B cell (primary cell): ENCODE results near the gene MFSD6. TPM values are rescaled to one million over a fixed set of nuclear protein-coding genes. Genes with fewer than 3 reads are reported as not detected.
"Not testable (repeated sequence)": the region's sequence is repeated elsewhere in the genome, so short reads cannot be mapped to it uniquely, and the experiment has no call there.

Experiments
- ATAC-seq: fragments of 200-7000 bp; cut with Tn5 transposase; one replicate; pipeline ENCODE4 v1.10.0; 2021; ENCODE audit warnings: low read depth, mild to moderate bottlenecking, moderate number of reproducible peaks, moderate library complexity
- CTCF ChIA-PET: fragments of 350-600 bp; sonication (Branson Sonifier 250); formaldehyde crosslinking; loops from one replicate; lab custom pipeline; 2021; ENCODE audit warnings: antibody characterized with exemption, inconsistent platforms; lab: Charles Lee
- POLR2A ChIA-PET: fragments of 350-600 bp; sonication (Branson Sonifier 250); formaldehyde crosslinking; loops from one replicate; lab custom pipeline; 2021; ENCODE audit warnings: antibody characterized with exemption; lab: Charles Lee
- DNase-seq: peaks from one replicate; pipeline ENCODE4 v3.0.0; 2013
- H2AFZ ChIP-seq: 2 replicates; pipeline ENCODE4 v1.6.1; 2012; ENCODE audit warnings: mild to moderate bottlenecking, low read depth, low read length; ENCODE audit not compliant: insufficient read depth, poor library complexity, severe bottlenecking
- H3K27ac ChIP-seq, 2 donors: 1 replicate in 1 of 2; 2 replicates in 1 of 2; pipeline ENCODE4 v1.5.1; 2012 to 2013; ENCODE audit warnings: low read length in 2 of 2, mild to moderate bottlenecking in 2 of 2, moderate library complexity in 1 of 2
- H3K27me3 ChIP-seq, 4 experiments: fragments of 200-600 bp in 1 of 4; sonication (generic) in 1 of 4; replicated peaks in 1 of 4; 1 replicate in 2 of 4; 2 replicates in 2 of 4; pipeline versions ENCODE4 v1.6.1 to v1.7.0; 2013 to 2016; ENCODE audit warnings: low read length in 3 of 4, mild to moderate bottlenecking in 2 of 4, mixed read lengths in 1 of 4, moderate library complexity in 1 of 4; ENCODE audit not compliant: insufficient read depth in 4 of 4, control insufficient read depth in 3 of 4; ENCODE audit errors: control extremely low read depth in 1 of 4
- H3K36me3 ChIP-seq, 2 experiments: replicated peaks in 1 of 2; 1 replicate in 1 of 2; 2 replicates in 1 of 2; pipeline versions ENCODE4 v1.6.1 to v1.7.1; 2013; ENCODE audit warnings: low read length in 1 of 2; ENCODE audit not compliant: insufficient read depth in 2 of 2, control insufficient read depth in 1 of 2; ENCODE audit errors: control extremely low read depth in 1 of 2, extremely low read depth in 1 of 2
- H3K4me1 ChIP-seq, 2 donors: fragments of 200-600 bp in 1 of 2; sonication (generic) in 1 of 2; 1 replicate in 1 of 2; 2 replicates in 1 of 2; pipeline versions ENCODE4 v1.5.1 to v1.6.1; 2013 to 2017; ENCODE audit warnings: low read length in 2 of 2; ENCODE audit not compliant: control insufficient read depth in 2 of 2, insufficient read depth in 2 of 2
- H3K4me2 ChIP-seq: replicated peaks from 2 replicates; pipeline ENCODE3; 2012; ENCODE audit warnings: mild to moderate bottlenecking, low read depth, low read length; ENCODE audit not compliant: poor library complexity, severe bottlenecking
- H3K4me3 ChIP-seq, 5 experiments: fragments of 200-600 bp in 1 of 5; sonication (generic) in 1 of 5; 1 replicate in 3 of 5; 2 replicates in 2 of 5; pipeline versions ENCODE4 v1.5.1 to v1.7.0; 2011 to 2016; ENCODE audit warnings: low read length in 4 of 5, mild to moderate bottlenecking in 4 of 5, low read depth in 2 of 5, control low read depth in 1 of 5, moderate library complexity in 1 of 5; ENCODE audit not compliant: insufficient read depth in 1 of 5; ENCODE audit errors: control extremely low read depth in 1 of 5, extremely low read depth in 1 of 5
- H3K79me2 ChIP-seq: fragments of 200-600 bp; sonication (generic); one replicate; pipeline ENCODE4 v1.6.0; 2016; ENCODE audit warnings: low read length; ENCODE audit not compliant: control insufficient read depth, insufficient read depth
- H3K9ac ChIP-seq: fragments of 200-600 bp; sonication (generic); 2 replicates; pipeline ENCODE4 v1.6.1; 2017; ENCODE audit warnings: mild to moderate bottlenecking, low read length, moderate library complexity
- H3K9me3 ChIP-seq, 3 donors: one replicate each; pipeline versions ENCODE4 v1.6.1 to v1.7.1; 2013; ENCODE audit warnings: low read length in 2 of 3; ENCODE audit not compliant: control insufficient read depth in 2 of 3, insufficient read depth in 1 of 3; ENCODE audit errors: control extremely low read depth in 1 of 3
- H4K20me1 ChIP-seq: 2 replicates; pipeline ENCODE4 v1.6.0; 2012; ENCODE audit warnings: mild to moderate bottlenecking, low read length; ENCODE audit not compliant: insufficient read depth, control insufficient read depth, poor library complexity, severe bottlenecking
- H3K27ac Mint-ChIP-seq: one replicate; pipeline ENCODE4 v1.8.0; 2021; ENCODE audit warnings: mixed read lengths
- H3K27me3 Mint-ChIP-seq: one replicate; pipeline ENCODE4 v1.8.0; 2021; ENCODE audit warnings: mixed read lengths
- H3K4me1 Mint-ChIP-seq: one replicate; pipeline ENCODE4 v1.8.0; 2021; ENCODE audit warnings: mixed read lengths
- H3K4me3 Mint-ChIP-seq: one replicate; pipeline ENCODE4 v1.8.0; 2021; ENCODE audit warnings: mixed read lengths
- H3K9me3 Mint-ChIP-seq: one replicate; pipeline ENCODE4 v1.8.0; 2022; ENCODE audit warnings: mixed read lengths; ENCODE audit not compliant: insufficient read depth
- CTCF ChIP-seq: fragments of 200-600 bp; IDR thresholded peaks from one replicate; pipeline ENCODE4 v1.8.0; 2022; ENCODE audit warnings: antibody characterized with exemption, mild to moderate bottlenecking
- EZH2 ChIP-seq: IDR thresholded peaks from 2 replicates; pipeline ENCODE4 v1.6.1; 2012; ENCODE audit warnings: borderline replicate concordance, low read depth, mild to moderate bottlenecking, moderate library complexity, low read length; ENCODE audit not compliant: insufficient read depth, poor library complexity, severe bottlenecking
- WGBS: methylation state at CpG from one replicate; pipeline ENCODE4 v1.1.5; 2013; ENCODE audit warnings: missing lambda C conversion rate; ENCODE audit not compliant: insufficient coverage; 5-methylcytosine and 5-hydroxymethylcytosine counted together
- intact Hi-C: fragments of 100-400 bp; cut with micrococcal nuclease; formaldehyde crosslinking; loops from one replicate; pipeline ENCODE4 v1.10.0; 2022
- polyA plus RNA-seq: library from polyadenylated mRNA; depleted of rRNA; stranded (reverse); fragments of >200 nt; gene quantifications from 2 replicates; pipeline ENCODE4 v1.2.3, GENCODE V29; 2012
- total RNA-seq, 2 donors: library from RNA; stranded (reverse); fragments of 120-200 nt in 1 of 2; gene quantifications; 1 replicate in 1 of 2; 2 replicates in 1 of 2; pipeline versions ENCODE4 v1.2.3 to v1.2.4, GENCODE V29; 2013 to 2022

MFSD6 gene
- total and polyA plus RNA-seq, 2 donors (not counting 1 experiment from before 2014, with no cell fraction given): 13.5 to 33.8 TPM

- H3K27ac Mint-ChIP-seq: no peak overlapping the region
- intact Hi-C loops: no loop called here
- H3K36me3 ChIP-seq: peaks cover 0 to 2% of the 10 kb centered on the region in 2 experiments
- H3K4me3 Mint-ChIP-seq: no peak overlapping the region
- H4K20me1 ChIP-seq: peaks cover 9% of the 10 kb centered on the region
- H3K4me3 ChIP-seq: no peak overlapping the region
- no peaks in the 10 kb centered on the region for H3K27me3 Mint-ChIP-seq
- H3K4me1 Mint-ChIP-seq: peaks cover 13% of the 10 kb centered on the region
- DNase-seq (no peak), ATAC-seq (no peak)
- ChIA-PET POLR2A (no interaction called here), CTCF (no interaction called here)
- no peak overlapping the region for H3K4me2 ChIP-seq
- no peak overlapping the region for H2AFZ ChIP-seq
- no peak overlapping the region for H3K27ac ChIP-seq
- H3K27me3 ChIP-seq: no peaks in the 10 kb centered on the region
- no peak for TF ChIP-seq CTCF
- no peak for TF ChIP-seq EZH2
- no peak overlapping the region for H3K9ac ChIP-seq
- H3K9me3 ChIP-seq: no peaks in the 10 kb centered on the region
- no peaks in the 10 kb centered on the region for H3K4me1 ChIP-seq
- H3K9me3 Mint-ChIP-seq: no peaks in the 10 kb centered on the region
- peaks cover 59% of the 10 kb centered on the region for H3K79me2 ChIP-seq
Measured at GRCh38 chr2:190425883-190426658, 17.9 kb downstream of the MFSD6 start.

GRCh38 chr2:190430866-190431265, 22.7 kb downstream of the MFSD6 start:
- H3K4me2 ChIP-seq, H3K4me3 ChIP-seq, H3K4me3 Mint-ChIP-seq, DNase-seq, H3K9me3 Mint-ChIP-seq, H3K27me3 ChIP-seq, intact Hi-C loops, H2AFZ ChIP-seq, CTCF ChIA-PET, ATAC-seq, H3K27ac Mint-ChIP-seq, H3K9ac ChIP-seq, H3K36me3 ChIP-seq, H3K27me3 Mint-ChIP-seq, POLR2A ChIA-PET, H3K27ac ChIP-seq, H3K4me1 ChIP-seq, H3K9me3 ChIP-seq: not testable (repeated sequence)
- peaks cover 14% of the 10 kb centered on the region for H4K20me1 ChIP-seq
- over 99% methylated on average over 13 of the region's 26 CpGs for WGBS
- peaks cover 36% of the 10 kb centered on the region for H3K4me1 Mint-ChIP-seq
- H3K79me2 ChIP-seq: peaks cover 53% of the 10 kb centered on the region
